ENCODE results near the gene HMG20A. TPM values are rescaled to one million over a fixed set of nuclear protein-coding genes. Genes with fewer than 3 reads are reported as not detected.

HMG20A gene
- total and polyA plus RNA-seq, 2 of the 13 experiments (the other 11 are each of a cell fraction or from before 2014, with no cell fraction given) = 28.0 to 35.2 TPM

GRCh38 chr15:77415450-77416147 lies 5.1 kb upstream of the HMG20A start (continued):
- TF ChIP-seq KIAA2018 (CRISPR knock-in tag; IDR thresholded peaks at IDR 0.05; ENCODE audit: borderline replicate concordance) (no peak), KDM5B (CRISPR knock-in tag; IDR thresholded peaks at IDR 0.05; ENCODE audit: borderline replicate concordance) (no peak), MAFG (CRISPR knock-in tag; IDR thresholded peaks at IDR 0.05) (no peak), NFKB2 (CRISPR knock-in tag; IDR thresholded peaks at IDR 0.05; ENCODE audit: borderline replicate concordance) (no peak), TP53 (CRISPR knock-in tag; conservative IDR thresholded peaks at IDR 0.05) (no peak)

Measured in HepG2 (cell line).